ENCODE measurements around the gene RPGRIP1L. TPM values are rescaled to one million over a fixed set of nuclear protein-coding genes. Genes with fewer than 3 reads are reported as not detected.

Gene RPGRIP1L
- polyA plus RNA-seq, 1 donor, result 7.5 TPM

DNA sequence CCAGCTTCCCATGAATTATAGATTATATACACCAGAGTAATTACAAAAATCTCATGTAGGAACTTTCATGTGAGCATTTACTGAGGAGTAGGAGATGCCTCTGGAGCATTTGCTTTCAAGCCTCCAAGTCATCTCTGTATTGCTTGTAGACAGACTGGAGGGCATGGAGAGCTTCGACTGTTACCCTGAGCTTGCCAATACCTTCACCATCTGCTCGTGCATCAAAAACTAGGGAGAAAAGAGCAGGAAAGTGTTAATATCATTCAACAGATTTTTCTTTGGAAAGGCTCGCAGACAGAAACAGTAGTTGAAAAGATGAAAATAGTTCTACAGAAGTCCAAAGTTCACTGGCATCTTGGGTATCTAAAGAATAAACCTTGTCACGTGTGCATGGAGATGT is 101.7 kb downstream of the RPGRIP1L start:
- DNase-seq (ENCODE audit: low read depth), result no peak

GRCh38 chr16:53600616-53601015 is 103.0 kb downstream of the RPGRIP1L start:
- DNase-seq (ENCODE audit: low read depth), result no peak

DNA sequence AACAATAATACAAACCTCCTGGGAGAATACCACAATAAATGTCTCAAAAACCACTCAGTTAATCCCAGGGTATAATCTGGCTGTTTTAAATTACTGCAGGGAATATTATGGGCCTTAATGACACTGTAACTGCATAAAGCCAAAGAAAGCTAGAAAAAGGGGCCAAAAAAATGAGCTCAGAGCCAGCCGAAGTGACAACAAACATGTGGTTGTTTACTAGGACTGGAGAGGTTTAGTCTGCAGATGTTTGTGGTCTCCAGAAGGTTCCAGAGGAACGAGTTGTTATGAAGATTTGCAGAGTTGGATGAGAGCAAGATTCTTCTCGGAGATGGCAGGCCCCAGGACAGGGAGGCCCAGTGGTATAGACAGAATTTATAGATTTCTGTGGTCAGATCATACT is 103.5 kb downstream of the RPGRIP1L start:
- DNase-seq (ENCODE audit: low read depth), result no peak

- DNase-seq (ENCODE audit: low read depth), result no peak
Measured at GRCh38 chr16:53599548-53599947, 104.1 kb downstream of the RPGRIP1L start.

GRCh38 chr16:53598511-53599275 is 105.0 kb downstream of the RPGRIP1L start:
- no peak for DNase-seq (ENCODE audit: low read depth)

DNA sequence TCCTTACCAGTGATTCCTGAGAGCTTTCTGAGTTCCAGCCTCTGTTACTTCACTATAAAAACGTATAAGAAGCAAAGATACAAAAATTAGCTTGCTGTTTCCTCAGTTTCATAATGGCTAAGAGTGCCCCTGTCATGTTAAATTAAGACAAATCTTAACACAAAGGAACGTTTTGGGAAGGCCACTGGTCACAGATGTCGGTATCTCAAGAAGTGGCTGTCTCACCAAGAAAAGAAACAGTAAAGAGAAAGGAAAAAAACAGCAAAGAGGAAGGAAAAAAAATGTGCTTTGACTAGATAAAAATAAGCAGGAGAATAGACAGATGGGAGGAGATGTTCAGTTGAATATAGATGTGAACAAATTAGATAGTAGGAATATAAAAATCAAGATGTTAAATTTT is 105.9 kb downstream of the RPGRIP1L start:
- no peak for DNase-seq (ENCODE audit: low read depth)

DNA sequence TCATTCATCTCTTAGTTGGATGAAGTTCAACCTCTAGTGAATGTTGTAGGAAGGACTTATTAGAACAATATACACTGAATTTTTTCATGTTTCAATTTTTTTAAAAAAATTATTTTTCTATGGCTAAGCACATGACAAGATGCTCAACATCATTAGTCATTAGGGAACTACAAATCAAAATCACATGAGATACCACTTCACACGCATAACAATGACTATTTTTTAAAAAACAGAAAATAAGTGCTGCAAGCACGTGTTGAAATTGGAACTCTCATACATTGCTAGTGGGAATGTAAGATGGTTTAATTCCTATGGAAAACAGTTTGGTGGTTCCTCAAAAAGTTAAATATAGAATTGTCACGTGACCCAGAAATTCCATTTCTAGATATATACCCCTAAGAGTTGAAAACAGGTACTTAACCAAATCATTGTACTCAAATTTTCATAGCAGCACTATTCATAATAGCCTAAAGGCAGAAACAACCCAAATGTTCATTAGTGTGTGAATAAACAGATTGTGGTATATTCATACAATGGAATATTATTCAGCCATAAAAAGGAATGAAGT is 115.5 kb downstream of the RPGRIP1L start:
- no peak for DNase-seq (ENCODE audit: low read depth)

- no peak for DNase-seq (ENCODE audit: low read depth)
Measured at GRCh38 chr16:53583401-53583800, 120.3 kb downstream of the RPGRIP1L start.

DNA sequence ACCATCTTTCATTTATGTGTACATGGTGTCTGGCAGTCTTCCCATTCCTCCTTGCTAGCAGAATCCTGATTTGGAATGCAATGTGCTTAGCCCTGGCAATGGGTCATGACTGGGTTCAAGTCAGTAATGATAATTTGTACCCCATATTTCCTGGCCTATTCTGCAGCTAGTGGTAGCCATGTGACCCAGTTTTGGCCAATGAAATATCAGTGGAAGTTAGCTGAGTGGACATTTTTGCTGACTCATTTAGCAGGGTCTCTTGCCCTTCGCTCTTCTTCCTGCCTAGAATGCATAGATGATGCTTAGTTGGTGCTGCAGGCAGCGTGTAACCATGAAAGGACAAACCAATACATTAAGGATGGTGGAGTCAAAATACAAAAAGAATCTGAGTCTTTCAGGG is 121.9 kb downstream of the RPGRIP1L start:
- DNase-seq (ENCODE audit: low read depth), result no peak

GRCh38 chr16:53580038-53580802 is 123.4 kb downstream of the RPGRIP1L start:
- DNase-seq (ENCODE audit: low read depth), result no peak

DNA sequence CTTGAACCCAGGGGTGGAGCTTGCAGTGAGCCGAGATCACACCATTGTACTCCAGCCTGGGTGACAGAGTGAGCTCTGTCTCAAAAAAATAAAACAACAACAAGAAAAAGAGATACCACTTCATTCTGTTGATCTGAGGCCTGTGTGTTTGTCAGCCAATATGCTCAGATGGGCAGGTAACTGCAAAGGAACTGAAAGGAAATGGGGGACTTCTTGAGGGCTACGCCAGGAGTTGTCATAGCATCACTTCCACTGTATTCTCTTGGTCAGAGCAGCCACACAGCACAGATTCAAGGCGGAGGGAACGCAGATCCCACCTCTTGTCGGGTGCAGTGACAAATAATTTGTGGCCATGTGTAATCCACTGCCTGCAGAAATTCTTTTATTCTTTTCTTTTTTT is 126.8 kb downstream of the RPGRIP1L start:
- DNase-seq (ENCODE audit: low read depth), result no peak

DNA sequence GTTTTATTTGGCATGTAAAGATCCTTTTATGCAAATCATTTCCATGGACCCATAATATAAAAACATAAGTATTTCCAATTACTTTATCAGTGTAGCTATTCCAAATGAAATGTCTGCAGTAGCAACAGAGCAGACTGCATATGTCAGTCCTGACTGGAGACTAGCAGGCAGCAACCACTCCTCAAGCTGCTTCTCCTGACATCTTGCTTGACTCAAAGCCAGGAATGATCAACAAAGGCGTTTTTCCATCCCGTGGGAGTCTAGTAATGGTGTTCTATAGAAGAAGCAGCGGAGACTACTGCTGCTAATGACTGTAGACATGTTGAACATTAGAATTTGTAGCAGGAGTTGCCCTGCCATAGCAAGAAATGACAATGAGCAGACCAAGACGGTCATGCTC is 127.4 kb downstream of the RPGRIP1L start:
- no peak for DNase-seq (ENCODE audit: low read depth)

DNA sequence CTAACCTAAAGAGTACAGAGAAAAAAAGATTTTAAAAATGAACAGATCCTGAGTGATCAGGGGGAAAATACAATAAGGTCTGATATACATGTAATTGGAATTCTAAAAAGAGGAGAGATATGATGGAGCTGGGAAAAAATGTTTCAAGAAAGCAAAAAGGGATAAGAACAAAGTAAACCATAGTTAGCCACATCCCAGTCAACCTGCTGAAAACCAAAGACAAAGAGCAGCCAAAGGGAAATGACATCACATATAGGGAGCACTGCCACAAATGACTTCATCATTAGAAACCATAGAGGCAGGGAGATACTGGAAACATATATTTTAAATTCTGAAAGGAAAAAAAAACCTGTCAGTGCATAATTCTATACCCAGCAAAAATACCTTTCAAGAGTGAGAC is 131.9 kb downstream of the RPGRIP1L start:
- no peak for DNase-seq (ENCODE audit: low read depth)

DNA sequence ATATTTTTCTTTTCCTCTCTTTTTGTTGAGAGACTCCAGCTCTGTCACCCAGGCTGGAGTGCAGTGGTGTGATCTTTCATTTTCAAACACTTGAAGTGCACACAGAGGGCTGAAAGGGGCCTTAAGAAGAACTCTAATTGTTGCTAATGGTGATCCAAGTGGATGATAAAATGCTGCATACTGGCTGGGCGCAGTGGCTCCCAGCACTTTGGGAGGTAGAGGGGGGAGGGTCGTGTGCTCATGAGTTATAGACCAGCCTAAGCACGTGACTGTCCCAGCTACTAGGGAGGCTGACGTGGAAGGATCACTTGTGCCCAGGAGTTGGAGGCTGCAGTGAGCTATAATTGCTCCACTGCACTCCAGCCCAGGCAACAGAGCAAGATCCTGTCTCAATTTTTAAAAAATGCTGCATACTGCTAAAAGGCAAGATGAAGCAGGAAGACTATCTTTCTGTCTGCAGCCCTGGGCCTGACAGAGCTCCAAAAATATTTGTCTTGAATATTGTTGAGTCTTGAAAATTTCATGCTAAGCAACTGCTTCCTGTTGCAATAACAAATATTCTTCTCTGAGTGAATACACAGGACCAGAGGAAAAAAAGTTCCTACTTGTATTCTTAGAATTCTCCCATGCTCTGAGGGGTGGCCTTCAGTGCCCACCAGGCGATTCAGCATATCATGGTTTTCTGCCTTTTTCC is 137.0 kb downstream of the RPGRIP1L start:
- DNase-seq (ENCODE audit: low read depth), result no peak

DNA sequence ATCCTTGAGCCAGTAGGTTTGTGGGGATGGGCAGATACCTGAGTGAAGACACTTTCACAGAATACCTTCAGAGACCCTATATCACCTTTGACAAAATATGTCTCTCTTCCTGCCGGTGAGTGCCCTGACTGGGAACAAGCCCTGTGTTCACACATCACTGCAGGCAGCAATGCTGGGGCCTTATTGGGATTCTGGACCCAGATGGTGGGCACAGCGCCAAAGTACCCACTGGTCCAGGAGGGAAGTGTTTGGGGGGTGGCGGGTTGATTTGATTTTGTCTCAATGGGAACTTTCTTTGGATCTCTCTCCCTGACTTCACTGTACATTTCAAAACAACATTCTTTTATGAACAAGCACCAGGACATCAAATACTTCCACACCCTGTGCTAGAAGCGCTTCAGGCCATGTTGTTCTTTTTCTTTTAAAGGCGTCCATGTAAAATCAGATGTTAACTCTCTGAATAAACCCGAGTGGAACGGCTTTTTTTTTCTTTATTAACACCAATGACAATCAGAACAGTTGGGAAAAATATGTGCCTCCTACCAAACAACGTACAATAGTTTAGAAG is 138.3 kb downstream of the RPGRIP1L start:
- no peak for DNase-seq (ENCODE audit: low read depth)

- DNase-seq (ENCODE audit: low read depth), result no peak
Measured at GRCh38 chr16:53563426-53563825, 140.2 kb downstream of the RPGRIP1L start.

- DNase-seq (ENCODE audit: low read depth), result no peak
Measured at GRCh38 chr16:53561101-53561888, 142.4 kb downstream of the RPGRIP1L start.

DNA sequence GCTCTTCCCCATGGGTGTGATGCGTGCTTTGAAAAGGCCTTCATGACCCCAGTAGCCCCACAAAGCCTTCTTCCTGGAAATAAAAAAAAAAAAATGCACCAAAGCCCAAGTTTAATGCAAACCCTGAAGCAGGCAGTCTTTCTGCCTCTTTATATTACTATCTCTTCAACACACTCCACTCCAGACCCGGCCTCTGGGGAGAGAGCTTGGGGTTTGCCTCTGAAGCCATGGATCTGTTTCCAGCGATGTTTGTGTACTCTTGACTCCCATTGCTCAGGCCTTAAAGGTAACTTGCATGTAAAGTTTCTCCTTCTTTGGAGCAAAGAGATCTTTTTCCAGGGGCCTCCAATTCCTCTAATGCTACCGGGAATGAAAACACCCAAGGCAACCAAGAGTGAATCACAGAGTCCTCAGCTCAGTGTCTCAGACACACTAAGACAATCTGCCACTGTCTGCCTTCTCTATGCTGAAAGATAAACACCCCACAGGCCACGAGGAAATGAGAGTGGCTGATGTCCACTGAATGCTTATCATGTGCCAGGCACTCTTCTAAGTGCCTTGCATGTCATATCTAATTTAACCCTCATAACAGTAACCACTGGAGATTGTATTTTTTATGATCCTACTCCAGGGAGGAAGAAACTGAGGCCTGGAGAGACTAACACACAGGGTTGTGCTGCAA is 144.2 kb downstream of the RPGRIP1L start:
- DNase-seq (ENCODE audit: low read depth), result no peak

- DNase-seq (ENCODE audit: low read depth), result peak; percentile 49
Measured at GRCh38 chr16:53558710-53559109, 144.9 kb downstream of the RPGRIP1L start.

- no peak for DNase-seq (ENCODE audit: low read depth)
Measured at GRCh38 chr16:53556521-53556920, 147.1 kb downstream of the RPGRIP1L start.

Measured in forelimb muscle (tissue), 1 donor.